Mucosa of rectum (tissue), 2 donors: ENCODE results near the gene GALNT16.
"Not testable (repeated sequence)": the region's sequence is repeated elsewhere in the genome, so short reads cannot be mapped to it uniquely, and the experiment has no call there.

Experiments
- H3K27ac ChIP-seq, 2 donors: one replicate each; pipeline ENCODE4 v1.7.0; 2013; ENCODE audit warnings: inconsistent platforms in 2 of 2, low read depth in 2 of 2, low read length in 2 of 2
- H3K27me3 ChIP-seq, 2 donors: one replicate each; pipeline ENCODE4 v1.7.0; 2013; ENCODE audit warnings: low read length in 2 of 2; ENCODE audit not compliant: control insufficient read depth in 2 of 2, insufficient read depth in 2 of 2
- H3K36me3 ChIP-seq, 2 donors: one replicate each; pipeline ENCODE4 v1.7.0; 2013; ENCODE audit warnings: low read length in 2 of 2; ENCODE audit not compliant: control insufficient read depth in 2 of 2, insufficient read depth in 2 of 2
- H3K4me1 ChIP-seq, 2 donors: one replicate each; pipeline ENCODE4 v1.7.0; 2013; ENCODE audit warnings: low read length in 2 of 2, mild to moderate bottlenecking in 1 of 2; ENCODE audit not compliant: control insufficient read depth in 2 of 2, insufficient read depth in 2 of 2
- H3K4me3 ChIP-seq, 2 donors: one replicate each; pipeline ENCODE4 v1.7.0; 2013; ENCODE audit warnings: low read length in 2 of 2
- H3K9ac ChIP-seq, 2 donors: one replicate each; pipeline ENCODE4 v1.7.0; 2013; ENCODE audit warnings: low read length in 2 of 2, low read depth in 1 of 2, mild to moderate bottlenecking in 1 of 2
- H3K9me3 ChIP-seq, 2 donors: one replicate each; pipeline ENCODE4 v1.7.0; 2013; ENCODE audit warnings: low read length in 2 of 2; ENCODE audit not compliant: control insufficient read depth in 2 of 2
- donor health status: healthy.
- donor health status: Normal muscosa, but diverticular disease.

GALNT16 gene

GRCh38 chr14:69259527-69260189, at the start of gene GALNT16:
TSS of gene GALNT16 (plus strand) at chr14:69260158. CDS start at chr14:69260291, 133 bp downstream.
- Histone ChIP-seq H3K36me3 (no peaks in the 10 kb centered on the region), H3K4me3 (peak within 1 kb of the TSS; percentile 48 to 59), H3K27ac (no peak within 1 kb of the TSS), H3K27me3 (peaks cover 24 to 30% of the 10 kb centered on the region in 2 donors), H3K9me3 (no peaks in the 10 kb centered on the region), H3K4me1 (peaks cover 9 to 14% of the 10 kb centered on the region in 2 donors), H3K9ac (no peak within 1 kb of the TSS)

- Histone ChIP-seq H3K27ac (no peak overlapping the region), H3K9ac (no peak overlapping the region)
Observed at GRCh38 chr14:69214393-69214792, 45.6 kb upstream of the GALNT16 start.

GRCh38 chr14:69217663-69218062, 42.3 kb upstream of the GALNT16 start:
- not testable (repeated sequence) for H3K4me1 ChIP-seq, H3K36me3 ChIP-seq, H3K9ac ChIP-seq, H3K27me3 ChIP-seq, H3K27ac ChIP-seq, H3K9me3 ChIP-seq, H3K4me3 ChIP-seq

More at GRCh38 chr14:69214393-69214792, 45.6 kb upstream of the GALNT16 start:
- H3K27me3 ChIP-seq, result no peaks in the 10 kb centered on the region
- no peaks in the 10 kb centered on the region for H3K9me3 ChIP-seq
- no peaks in the 10 kb centered on the region for H3K4me1 ChIP-seq
- no peak overlapping the region for H3K4me3 ChIP-seq
- peaks cover 0 to 6% of the 10 kb centered on the region in 2 donors for H3K36me3 ChIP-seq

- no peaks in the 10 kb centered on the region for H3K27me3 ChIP-seq
- H3K27ac ChIP-seq, result no peak overlapping the region
Observed at GRCh38 chr14:69224946-69225345, 35.0 kb upstream of the GALNT16 start.

GRCh38 chr14:69226178-69226577, 33.8 kb upstream of the GALNT16 start:
- Histone ChIP-seq H3K27me3 (no peaks in the 10 kb centered on the region), H3K4me1 (no peaks in the 10 kb centered on the region), H3K36me3 (peaks cover 8 to 19% of the 10 kb centered on the region in 2 donors), H3K4me3 (no peak overlapping the region), H3K9ac (no peak overlapping the region), H3K27ac (no peak overlapping the region), H3K9me3 (no peaks in the 10 kb centered on the region)

More at GRCh38 chr14:69224946-69225345, 35.0 kb upstream of the GALNT16 start:
- Histone ChIP-seq H3K4me1 (no peaks in the 10 kb centered on the region), H3K9me3 (no peaks in the 10 kb centered on the region), H3K36me3 (peaks cover 6 to 12% of the 10 kb centered on the region in 2 donors), H3K9ac (no peak overlapping the region), H3K4me3 (no peak overlapping the region)

- H3K4me3 ChIP-seq, result no peak overlapping the region
- no peaks in the 10 kb centered on the region for H3K27me3 ChIP-seq
- no peak overlapping the region for H3K9ac ChIP-seq
- no peaks in the 10 kb centered on the region for H3K9me3 ChIP-seq
- no peak overlapping the region for H3K27ac ChIP-seq
- no peaks in the 10 kb centered on the region for H3K4me1 ChIP-seq
- peaks cover 11 to 24% of the 10 kb centered on the region in 2 donors for H3K36me3 ChIP-seq
Observed at GRCh38 chr14:69226736-69227135, 33.2 kb upstream of the GALNT16 start.

- Histone ChIP-seq H3K4me3 (no peak overlapping the region), H3K27ac (no peak overlapping the region), H3K9me3 (no peaks in the 10 kb centered on the region), H3K27me3 (no peaks in the 10 kb centered on the region), H3K4me1 (no peaks in the 10 kb centered on the region), H3K36me3 (peaks cover 26 to 36% of the 10 kb centered on the region in 2 donors), H3K9ac (no peak overlapping the region)
Observed at GRCh38 chr14:69231486-69231885, 28.5 kb upstream of the GALNT16 start.

- Histone ChIP-seq H3K4me1 (no peaks in the 10 kb centered on the region), H3K36me3 (peaks cover 35 to 45% of the 10 kb centered on the region in 2 donors), H3K4me3 (no peak overlapping the region), H3K9me3 (no peaks in the 10 kb centered on the region), H3K9ac (no peak overlapping the region), H3K27ac (no peak overlapping the region), H3K27me3 (no peaks in the 10 kb centered on the region)
Observed at GRCh38 chr14:69232388-69232787, 27.6 kb upstream of the GALNT16 start.

- no peaks in the 10 kb centered on the region for H3K4me1 ChIP-seq
- peaks cover 43 to 61% of the 10 kb centered on the region in 2 donors for H3K36me3 ChIP-seq
- H3K27ac ChIP-seq, result no peak overlapping the region
- no peaks in the 10 kb centered on the region for H3K9me3 ChIP-seq
- H3K27me3 ChIP-seq, result no peaks in the 10 kb centered on the region
- no peak overlapping the region for H3K4me3 ChIP-seq
- H3K9ac ChIP-seq, result no peak overlapping the region
Observed at GRCh38 chr14:69234106-69234505, 25.9 kb upstream of the GALNT16 start.

- Histone ChIP-seq H3K9ac (no peak overlapping the region), H3K27me3 (no peaks in the 10 kb centered on the region), H3K9me3 (no peaks in the 10 kb centered on the region), H3K36me3 (peaks cover 46 to 63% of the 10 kb centered on the region in 2 donors), H3K4me3 (no peak overlapping the region), H3K27ac (no peak overlapping the region), H3K4me1 (no peaks in the 10 kb centered on the region)
Observed at GRCh38 chr14:69235708-69236107, 24.2 kb upstream of the GALNT16 start.
